Measurements from ENCODE around the gene ERMP1.
A peak's percentile ranks its signal among the peaks of the same experiment; 100 is the strongest.
"Not testable (repeated sequence)": the region's sequence is repeated elsewhere in the genome, so short reads cannot be mapped to it uniquely, and the experiment has no call there.

The ERMP1 gene

GRCh38 chr9:5832538-5833529 lies at the start of gene ERMP1:
ERMP1 (minus strand) TSS chr9:5833117; CDS start chr9:5833027, 90 bp downstream.
- DNase-seq (ENCODE audit: low read depth in 2 of 2), result peak; percentile 74 to 81

GRCh38 chr9:5882244-5883012 lies 49.5 kb upstream of the ERMP1 start:
- not testable (repeated sequence) for DNase-seq (ENCODE audit: low read depth in 2 of 2)

GRCh38 chr9:5879419-5880181 lies 46.7 kb upstream of the ERMP1 start:
- no peak for DNase-seq (ENCODE audit: low read depth in 2 of 2)

GRCh38 chr9:5876711-5877110 lies 43.8 kb upstream of the ERMP1 start:
- no peak for DNase-seq (ENCODE audit: low read depth in 2 of 2)

- no peak for DNase-seq (ENCODE audit: low read depth in 2 of 2)
Observed at GRCh38 chr9:5876026-5876425, 43.1 kb upstream of the ERMP1 start.

GRCh38 chr9:5874048-5874447 lies 41.1 kb upstream of the ERMP1 start:
- no peak for DNase-seq (ENCODE audit: low read depth in 2 of 2)

- no peak for DNase-seq (ENCODE audit: low read depth in 2 of 2)
Observed at GRCh38 chr9:5873439-5873838, 40.5 kb upstream of the ERMP1 start.

GRCh38 chr9:5872511-5872910 lies 39.6 kb upstream of the ERMP1 start:
- DNase-seq (ENCODE audit: low read depth in 2 of 2), result no peak

- DNase-seq (ENCODE audit: low read depth in 2 of 2), result no peak
Observed at GRCh38 chr9:5871785-5872184, 38.9 kb upstream of the ERMP1 start.

GRCh38 chr9:5870691-5871090 lies 37.8 kb upstream of the ERMP1 start:
- DNase-seq (ENCODE audit: low read depth in 2 of 2), result no peak

GRCh38 chr9:5870020-5870339 lies 37.1 kb upstream of the ERMP1 start:
- DNase-seq (ENCODE audit: low read depth in 2 of 2), result no peak

GRCh38 chr9:5869315-5870019 lies 36.5 kb upstream of the ERMP1 start:
- no peak for DNase-seq (ENCODE audit: low read depth in 2 of 2)

- no peak for DNase-seq (ENCODE audit: low read depth in 2 of 2)
Observed at GRCh38 chr9:5868235-5868634, 35.3 kb upstream of the ERMP1 start.

- no peak for DNase-seq (ENCODE audit: low read depth in 2 of 2)
Observed at GRCh38 chr9:5866685-5867084, 33.8 kb upstream of the ERMP1 start.

- no peak for DNase-seq (ENCODE audit: low read depth in 2 of 2)
Observed at GRCh38 chr9:5866272-5866671, 33.4 kb upstream of the ERMP1 start.

- DNase-seq (ENCODE audit: low read depth in 2 of 2), result no peak
Observed at GRCh38 chr9:5864446-5864845, 31.5 kb upstream of the ERMP1 start.

- no peak for DNase-seq (ENCODE audit: low read depth in 2 of 2)
Observed at GRCh38 chr9:5863092-5863746, 30.3 kb upstream of the ERMP1 start.

- no peak for DNase-seq (ENCODE audit: low read depth in 2 of 2)
Observed at GRCh38 chr9:5858833-5859232, 25.9 kb upstream of the ERMP1 start.

- no peak for DNase-seq (ENCODE audit: low read depth in 2 of 2)
Observed at GRCh38 chr9:5857928-5858327, 25.0 kb upstream of the ERMP1 start.

- no peak for DNase-seq (ENCODE audit: low read depth in 2 of 2)
Observed at GRCh38 chr9:5854063-5854790, 21.3 kb upstream of the ERMP1 start.

Data from stimulated activated CD8-positive, alpha-beta memory T cell treated with anti-CD3 and anti-CD28 coated beads, Interleukin-7, amount 100 ng/mL, for 4 hours (primary cell).